Activated CD4-positive, alpha-beta T cell treated with anti-CD3 and anti-CD28 coated beads for 36 hours (primary cell): ENCODE measurements around the gene C5AR1. TPM values are rescaled to one million over a fixed set of nuclear protein-coding genes. Genes with fewer than 3 reads are reported as not detected.
"Not testable (repeated sequence)": the region's sequence is repeated elsewhere in the genome, so short reads cannot be mapped to it uniquely, and the experiment has no call there.

Experiments used
- ATAC-seq: fragments of 200-7000 bp; cut with Tn5 transposase; one replicate; pipeline ENCODE4 v1.10.0; 2021; ENCODE audit warnings: mild to moderate bottlenecking, moderate library complexity
- CTCF ChIA-PET: fragments of 350-600 bp; sonication (Branson Sonifier 250); formaldehyde crosslinking; loops from one replicate; lab custom pipeline; 2021; ENCODE audit warnings: antibody characterized with exemption; lab: Charles Lee
- POLR2A ChIA-PET: fragments of 350-600 bp; sonication (Branson Sonifier 250); formaldehyde crosslinking; loops from one replicate; lab custom pipeline; 2021; ENCODE audit warnings: antibody characterized with exemption, inconsistent platforms; lab: Charles Lee
- DNase-seq: peaks from one replicate; pipeline ENCODE4 v3.0.0-alpha.2; 2020
- H3K27ac Mint-ChIP-seq: one replicate; pipeline ENCODE4 v1.8.0; 2021; ENCODE audit warnings: mixed read lengths
- H3K27me3 Mint-ChIP-seq: one replicate; pipeline ENCODE4 v1.8.0; 2021; ENCODE audit warnings: mixed read lengths
- H3K36me3 Mint-ChIP-seq: one replicate; pipeline ENCODE4 v1.8.0; 2021; ENCODE audit warnings: low read depth, mixed read lengths
- H3K4me1 Mint-ChIP-seq: one replicate; pipeline ENCODE4 v1.8.0; 2021; ENCODE audit warnings: mixed read lengths
- H3K4me3 Mint-ChIP-seq: one replicate; pipeline ENCODE4 v1.8.0; 2021; ENCODE audit warnings: mild to moderate bottlenecking, moderate library complexity, mixed read lengths
- H3K9me3 Mint-ChIP-seq: one replicate; pipeline ENCODE4 v1.8.0; 2021; ENCODE audit warnings: low read depth, mixed read lengths
- intact Hi-C, 2 experiments: fragments of 100-400 bp; cut with DNase I in 1 of 2; cut with micrococcal nuclease in 1 of 2; formaldehyde crosslinking; loops; one replicate each; pipeline versions ENCODE4 v1.14.2 to v1.15.1; 2022 to 2024; cut with DNase I, micrococcal nuclease
- total RNA-seq, 2 experiments: library from RNA; stranded (reverse); gene quantifications; one replicate each; pipeline ENCODE4 v1.2.3, GENCODE V29; 2021

C5AR1 gene
- total RNA-seq = under 1 TPM; 0.41 to 0.79 TPM

DNA sequence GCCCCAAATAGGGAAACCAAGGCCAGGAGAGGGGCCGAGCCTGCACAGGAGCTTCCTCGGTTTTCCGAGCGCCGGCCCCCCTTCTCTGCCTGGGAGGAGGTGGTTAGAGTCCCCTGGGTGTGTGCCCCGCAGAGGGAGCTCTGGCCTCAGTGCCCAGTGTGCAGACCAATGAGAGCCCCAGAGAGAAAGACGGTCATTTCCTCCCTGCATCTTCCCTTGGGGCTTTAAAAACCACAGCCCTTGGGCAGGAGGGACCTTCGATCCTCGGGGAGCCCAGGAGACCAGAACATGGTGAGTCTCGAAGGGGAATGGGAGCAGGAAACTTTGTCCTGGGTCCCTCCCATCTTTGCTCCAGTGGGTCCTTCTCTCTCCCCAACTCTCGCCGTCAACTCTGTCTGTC, at the start of gene C5AR1:
TSS of gene C5AR1 (plus strand) at position 254 of the 400 bp plus-strand sequence. CDS start at position 289, 35 bp downstream.
- intact Hi-C loops = no loop called here
- H3K4me3 Mint-ChIP-seq = no peak within 1 kb of the TSS
- H3K9me3 Mint-ChIP-seq = no peaks in the 10 kb centered on the region
- peaks cover 12% of the 10 kb centered on the region for H3K27me3 Mint-ChIP-seq
- no peaks in the 10 kb centered on the region for H3K36me3 Mint-ChIP-seq
- H3K27ac Mint-ChIP-seq = no peak within 1 kb of the TSS
- DNase-seq (no peak), ATAC-seq (no peak)
- ChIA-PET CTCF (no interaction called here), POLR2A (no interaction called here)
- H3K4me1 Mint-ChIP-seq = peaks cover 4% of the 10 kb centered on the region

DNA sequence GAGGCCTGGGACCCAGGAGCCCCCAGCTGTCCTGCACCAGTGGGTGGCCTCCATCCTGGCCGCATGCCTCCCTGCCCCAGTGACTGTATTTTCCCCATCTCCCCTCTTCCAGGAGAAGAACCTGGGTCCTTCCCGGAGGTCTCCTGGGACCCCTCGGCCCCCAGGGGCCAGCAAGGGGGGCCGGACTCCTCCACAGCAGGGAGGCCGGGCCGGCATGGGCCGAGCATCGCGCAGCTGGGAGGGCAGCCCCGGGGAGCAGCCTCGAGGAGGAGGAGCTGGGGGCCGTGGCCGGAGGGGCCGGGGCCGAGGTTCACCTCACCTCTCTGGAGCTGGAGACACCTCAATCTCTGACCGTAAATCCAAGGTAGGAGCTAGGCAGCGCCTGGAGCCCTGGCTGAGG, 49.2 kb upstream of the C5AR1 start:
- intact Hi-C loops = no loop called here
- DNase-seq (no peak), ATAC-seq (no peak)
- POLR2A ChIA-PET = no interaction called here
- H3K27me3 Mint-ChIP-seq = no peaks in the 10 kb centered on the region
- H3K9me3 Mint-ChIP-seq = no peaks in the 10 kb centered on the region
- no peak overlapping the region for H3K27ac Mint-ChIP-seq
- H3K4me3 Mint-ChIP-seq = no peak overlapping the region
- H3K36me3 Mint-ChIP-seq = peaks cover 51% of the 10 kb centered on the region
- H3K4me1 Mint-ChIP-seq = peaks cover 31% of the 10 kb centered on the region
- CTCF ChIA-PET = interaction anchor here (0.5 to 2.2 kb wide), 4 partner anchors 16 to 168 kb away, joined by 3 to 7 read pairs (median 3); no protein-coding TSS in a partner anchor

DNA sequence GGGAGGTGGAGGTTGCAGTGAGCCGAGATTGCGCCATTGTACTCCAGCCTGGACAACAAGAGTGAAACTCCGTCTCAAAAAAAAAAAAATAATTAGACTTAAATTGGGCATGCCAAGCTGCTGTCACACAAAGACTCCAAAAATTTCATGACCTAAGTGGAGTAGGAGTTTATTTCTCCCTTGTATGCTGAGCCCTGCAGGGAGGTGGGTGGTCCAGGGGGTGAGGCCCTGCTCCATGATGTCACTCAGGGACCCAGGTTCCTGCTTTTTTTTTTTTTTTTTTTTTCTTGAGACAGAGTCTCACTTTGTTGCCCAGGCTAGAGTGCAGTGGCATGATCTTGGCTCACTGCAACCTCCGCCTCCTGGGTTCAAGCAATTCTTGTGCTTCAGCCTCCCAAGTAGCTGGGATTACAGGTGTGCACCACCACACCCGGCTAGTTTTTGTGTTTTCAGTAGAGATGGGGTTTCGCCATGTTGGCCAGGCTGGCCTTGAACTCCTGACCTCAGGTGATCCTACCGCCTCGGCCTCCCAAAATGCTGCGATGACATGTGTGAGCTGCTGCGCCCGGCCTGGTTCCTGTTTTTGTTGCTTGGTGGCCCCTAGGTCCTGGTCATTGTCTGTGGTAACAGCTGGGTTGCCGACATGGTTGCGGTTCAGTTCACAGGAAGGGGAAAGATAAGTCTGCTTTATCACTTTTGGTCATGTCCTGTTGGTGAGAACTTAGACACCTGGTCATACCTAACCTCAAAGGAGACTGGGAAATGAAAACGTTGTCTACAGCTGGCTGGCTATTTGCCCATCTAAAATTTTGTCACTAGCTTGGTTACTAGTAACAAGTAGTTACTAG, 47.5 kb upstream of the C5AR1 start:
- H3K36me3 Mint-ChIP-seq = peaks cover 61% of the 10 kb centered on the region
- H3K27ac Mint-ChIP-seq, H3K27me3 Mint-ChIP-seq, DNase-seq, H3K9me3 Mint-ChIP-seq, intact Hi-C loops, H3K4me3 Mint-ChIP-seq, ATAC-seq: not testable (repeated sequence)
- ChIA-PET POLR2A (interaction anchor here (0.6 kb wide), 1 partner anchor 250 kb away, joined by 3 read pairs; no protein-coding TSS in a partner anchor), CTCF (interaction anchor here (0.6 to 1.1 kb wide), 2 partner anchors 14 to 112 kb away, joined by 3 read pairs; no protein-coding TSS in a partner anchor)
- peaks cover 27% of the 10 kb centered on the region for H3K4me1 Mint-ChIP-seq

DNA sequence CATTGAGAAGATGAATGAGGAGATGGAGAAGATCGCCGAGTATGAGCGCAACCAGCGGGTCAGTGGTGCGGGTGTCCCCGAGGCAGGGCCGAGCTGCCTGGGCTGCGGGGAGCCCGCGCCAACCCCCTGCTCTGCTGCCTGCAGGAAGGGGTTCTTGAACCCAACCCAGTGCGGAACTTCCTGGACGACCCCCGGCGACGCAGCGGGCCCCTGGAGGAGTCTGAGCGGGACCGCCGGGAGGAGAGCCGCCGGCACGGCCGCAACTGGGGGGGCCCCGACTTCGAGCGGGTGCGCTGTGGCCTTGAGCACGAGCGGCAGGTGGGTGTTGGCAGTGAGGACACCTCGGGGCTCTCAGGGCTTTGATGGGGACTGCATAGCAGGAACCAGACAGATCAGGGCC, 45.0 kb upstream of the C5AR1 start:
- Mint-ChIP-seq H3K4me3 (no peak overlapping the region), H3K4me1 (peaks cover 2% of the 10 kb centered on the region), H3K27ac (no peak overlapping the region), H3K9me3 (no peaks in the 10 kb centered on the region), H3K27me3 (no peaks in the 10 kb centered on the region), H3K36me3 (peaks cover 47% of the 10 kb centered on the region)
- ChIA-PET POLR2A (no interaction called here), CTCF (interaction anchor here (1.1 kb wide), 1 partner anchor 14 kb away, joined by 4 read pairs; no protein-coding TSS in a partner anchor)
- ATAC-seq (no peak), DNase-seq (no peak)
- intact Hi-C loops = no loop called here

DNA sequence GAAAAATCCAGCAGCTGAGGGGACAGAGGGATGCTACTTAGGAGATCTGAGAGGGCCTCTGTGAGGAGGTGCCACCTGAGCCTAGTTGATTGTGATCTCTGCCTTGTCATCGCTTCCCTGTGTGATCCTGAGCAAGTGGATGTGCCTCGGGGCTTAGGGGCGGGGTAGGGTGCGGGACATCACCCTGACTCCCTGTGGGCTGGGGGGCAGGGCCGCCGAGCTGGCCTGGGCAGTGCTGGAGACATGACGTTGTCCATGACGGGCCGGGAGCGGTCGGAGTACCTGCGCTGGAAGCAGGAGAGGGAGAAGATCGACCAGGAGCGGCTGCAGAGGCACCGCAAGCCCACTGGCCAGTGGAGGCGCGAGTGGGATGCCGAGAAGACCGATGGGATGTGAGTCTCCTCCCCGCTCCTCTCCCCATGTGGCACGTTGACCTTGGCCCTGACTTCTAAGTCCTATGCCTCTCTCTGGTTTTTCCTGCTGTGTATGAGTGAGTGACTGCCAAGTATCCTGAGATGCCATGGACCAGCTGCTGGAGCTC, 43.2 kb upstream of the C5AR1 start:
- Mint-ChIP-seq H3K36me3 (peaks cover 42% of the 10 kb centered on the region), H3K27me3 (no peaks in the 10 kb centered on the region), H3K27ac (peak overlapping the region; percentile 8), H3K9me3 (no peaks in the 10 kb centered on the region), H3K4me1 (no peaks in the 10 kb centered on the region), H3K4me3 (no peak overlapping the region)
- POLR2A ChIA-PET = interaction anchor here (0.9 kb wide), 1 partner anchor 9 kb away, joined by 3 read pairs; no protein-coding TSS in a partner anchor
- CTCF ChIA-PET = no interaction called here
- DNase-seq (no peak), ATAC-seq (no peak)
- intact Hi-C loops = no loop called here

DNA sequence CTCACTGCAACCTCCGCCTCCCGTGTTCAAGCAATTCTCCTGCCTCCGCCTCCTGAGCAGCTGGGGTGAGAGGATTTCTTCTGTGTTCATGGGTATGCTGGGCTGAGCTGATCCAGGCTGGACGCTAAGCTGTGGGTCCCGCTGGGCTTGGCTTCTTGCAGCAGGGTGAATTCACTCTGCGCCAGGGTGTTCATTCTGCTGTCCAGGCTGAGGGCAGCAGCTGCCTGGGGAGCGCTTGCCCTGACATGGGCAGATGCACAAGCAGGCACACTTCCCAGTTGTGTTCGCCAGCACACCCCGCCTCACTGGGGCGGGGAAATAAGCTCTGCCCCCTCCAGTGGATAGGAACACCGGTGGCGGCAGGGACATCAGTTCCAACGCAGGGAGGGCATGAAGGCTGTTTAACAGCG, 42.3 kb upstream of the C5AR1 start:
- Mint-ChIP-seq H3K4me3 (no peak overlapping the region), H3K27me3 (no peaks in the 10 kb centered on the region), H3K4me1 (peaks cover 3% of the 10 kb centered on the region), H3K27ac (no peak overlapping the region), H3K36me3 (peaks cover 41% of the 10 kb centered on the region), H3K9me3 (no peaks in the 10 kb centered on the region)
- DNase-seq = no peak
- CTCF ChIA-PET = no interaction called here
- ATAC-seq = no peak
- POLR2A ChIA-PET = no interaction called here
- intact Hi-C loops = no loop called here

DNA sequence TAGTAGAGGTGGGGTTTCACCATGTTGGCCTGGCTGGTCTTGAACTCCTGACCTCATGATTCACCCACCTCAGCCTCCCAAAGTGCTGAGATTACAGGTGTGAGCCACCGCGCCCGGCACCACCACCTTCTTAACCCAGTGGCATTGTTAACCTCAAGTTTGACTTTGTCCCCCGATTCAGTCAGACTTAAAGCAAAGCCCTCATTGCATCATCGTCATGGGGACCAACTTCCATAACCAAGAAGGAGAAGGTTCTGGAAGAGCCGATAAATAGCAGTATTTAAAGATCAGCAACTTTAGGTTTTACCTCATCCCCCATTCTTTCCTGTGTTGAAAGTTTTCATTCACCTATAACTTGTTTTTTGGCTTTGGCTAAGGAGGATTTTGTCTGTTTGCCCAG, 41.6 kb upstream of the C5AR1 start:
- Mint-ChIP-seq H3K27me3 (no peaks in the 10 kb centered on the region), H3K27ac (no peak overlapping the region), H3K9me3 (no peaks in the 10 kb centered on the region), H3K4me3 (no peak overlapping the region), H3K36me3 (peaks cover 39% of the 10 kb centered on the region), H3K4me1 (peaks cover 9% of the 10 kb centered on the region)
- ChIA-PET POLR2A (interaction anchor here (0.6 kb wide), 1 partner anchor 81 kb away, joined by 3 read pairs; the partner anchor contains the start of gene DHX34), CTCF (interaction anchor here (0.7 kb wide), 1 partner anchor 160 kb away, joined by 3 read pairs; no protein-coding TSS in a partner anchor)
- ATAC-seq = no peak
- DNase-seq = no peak
- intact Hi-C loops = no loop called here

DNA sequence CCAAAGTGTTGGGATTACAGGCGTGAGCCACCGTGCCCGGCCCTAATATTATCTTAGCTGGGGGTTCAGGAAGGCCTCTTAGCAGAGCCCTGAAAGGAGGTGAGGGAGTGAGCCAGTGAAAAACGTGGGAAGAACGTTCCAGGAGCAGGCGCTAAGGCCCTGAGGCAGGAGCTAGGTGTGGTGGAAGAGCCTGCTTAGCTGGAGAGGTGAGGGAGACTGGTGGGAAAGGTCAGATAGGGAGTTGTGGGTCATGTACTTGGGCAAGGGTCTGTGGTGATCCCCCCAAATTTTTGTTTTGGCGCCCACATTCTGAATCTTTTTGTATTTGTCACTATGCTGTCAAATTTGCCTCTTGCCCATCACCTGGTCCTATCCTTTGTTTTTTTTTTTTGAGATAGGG, 40.1 kb upstream of the C5AR1 start:
- POLR2A ChIA-PET = interaction anchor here (1.0 kb wide), 1 partner anchor 350 kb away, joined by 3 read pairs; no protein-coding TSS in a partner anchor
- CTCF ChIA-PET = no interaction called here
- Mint-ChIP-seq H3K9me3 (no peaks in the 10 kb centered on the region), H3K36me3 (peaks cover 34% of the 10 kb centered on the region), H3K4me3 (no peak overlapping the region), H3K27ac (no peak overlapping the region), H3K27me3 (no peaks in the 10 kb centered on the region), H3K4me1 (peaks cover 10% of the 10 kb centered on the region)
- DNase-seq (no peak), ATAC-seq (no peak)
- intact Hi-C loops = no loop called here

DNA sequence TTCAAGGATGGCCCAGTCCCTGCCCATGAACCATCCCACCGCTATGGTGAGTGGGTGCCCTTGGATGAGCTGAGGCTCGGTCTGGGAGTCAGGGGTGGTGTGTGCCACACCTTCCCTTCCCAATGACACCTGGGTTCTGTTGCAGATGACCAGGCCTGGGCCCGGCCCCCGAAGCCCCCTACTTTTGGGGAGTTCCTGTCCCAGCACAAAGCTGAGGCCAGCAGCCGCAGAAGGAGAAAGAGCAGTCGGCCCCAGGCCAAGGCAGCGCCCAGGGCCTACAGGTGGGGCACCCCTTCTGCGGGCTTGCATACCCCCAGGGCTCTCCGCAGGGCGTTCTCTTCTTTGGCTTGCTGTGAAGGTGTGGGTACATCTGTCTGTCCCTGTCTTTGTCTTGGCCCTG, 39.3 kb upstream of the C5AR1 start:
- ChIA-PET POLR2A (interaction anchor here (1.0 kb wide), 1 partner anchor 351 kb away, joined by 3 read pairs; no protein-coding TSS in a partner anchor), CTCF (no interaction called here)
- peaks cover 32% of the 10 kb centered on the region for H3K36me3 Mint-ChIP-seq
- DNase-seq (no peak), ATAC-seq (no peak)
- H3K9me3 Mint-ChIP-seq = no peaks in the 10 kb centered on the region
- no peak overlapping the region for H3K27ac Mint-ChIP-seq
- H3K4me3 Mint-ChIP-seq = no peak overlapping the region
- intact Hi-C loops = loop anchor here in 1 of 2 experiments (5.0 kb wide), 3 partner anchors 923 to 1817 kb away; partner anchors contain the start of genes PPP5C and SNRNP70
- no peaks in the 10 kb centered on the region for H3K27me3 Mint-ChIP-seq
- peaks cover 12% of the 10 kb centered on the region for H3K4me1 Mint-ChIP-seq

DNA sequence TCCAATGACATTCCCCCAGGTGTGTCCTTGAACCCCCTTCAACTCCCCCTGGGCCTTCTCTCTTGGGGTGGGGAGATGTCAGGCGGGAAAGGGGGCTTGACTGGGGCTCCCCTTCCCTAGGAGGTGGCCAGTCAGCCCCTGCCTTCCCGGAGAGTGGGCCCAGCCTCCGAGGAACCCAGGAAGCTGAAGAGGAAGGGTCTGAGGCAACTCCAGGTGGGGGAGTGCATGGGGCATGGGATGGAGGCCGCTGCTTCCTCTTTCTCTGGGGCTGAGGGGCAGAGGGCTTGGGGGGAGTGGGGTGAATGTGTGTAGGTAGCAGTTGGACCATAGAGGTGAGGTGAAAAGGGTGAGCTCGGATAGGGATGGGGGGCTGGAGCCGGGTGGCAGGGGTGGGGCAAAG, 37.7 kb upstream of the C5AR1 start:
- ChIA-PET CTCF (interaction anchor here (0.7 to 1.7 kb wide), 4 partner anchors 13 to 46 kb away, joined by 3 to 5 read pairs (median 4); partner anchors contain the start of gene CCDC9), POLR2A (no interaction called here)
- H3K27ac Mint-ChIP-seq = no peak overlapping the region
- H3K36me3 Mint-ChIP-seq = peaks cover 29% of the 10 kb centered on the region
- no peaks in the 10 kb centered on the region for H3K9me3 Mint-ChIP-seq
- H3K27me3 Mint-ChIP-seq = no peaks in the 10 kb centered on the region
- no peak for DNase-seq
- peaks cover 20% of the 10 kb centered on the region for H3K4me1 Mint-ChIP-seq
- intact Hi-C loops = loop anchor here in 1 of 2 experiments (5.0 kb wide), 3 partner anchors 925 to 1815 kb away; partner anchors contain the start of genes PPP5C and SNRNP70
- no peak for ATAC-seq
- no peak overlapping the region for H3K4me3 Mint-ChIP-seq
